GM18519 (cell line): ENCODE data around the gene PTPN13.

Experiments
- ATAC-seq: cut with Tn5 transposase; IDR thresholded peaks from one replicate; pipeline ENCODE4 v1.9.1; 2021; ENCODE audit warnings: mild to moderate bottlenecking, moderate library complexity; ENCODE audit not compliant: unreplicated experiment, low FRiP score

The PTPN13 gene, protein sequence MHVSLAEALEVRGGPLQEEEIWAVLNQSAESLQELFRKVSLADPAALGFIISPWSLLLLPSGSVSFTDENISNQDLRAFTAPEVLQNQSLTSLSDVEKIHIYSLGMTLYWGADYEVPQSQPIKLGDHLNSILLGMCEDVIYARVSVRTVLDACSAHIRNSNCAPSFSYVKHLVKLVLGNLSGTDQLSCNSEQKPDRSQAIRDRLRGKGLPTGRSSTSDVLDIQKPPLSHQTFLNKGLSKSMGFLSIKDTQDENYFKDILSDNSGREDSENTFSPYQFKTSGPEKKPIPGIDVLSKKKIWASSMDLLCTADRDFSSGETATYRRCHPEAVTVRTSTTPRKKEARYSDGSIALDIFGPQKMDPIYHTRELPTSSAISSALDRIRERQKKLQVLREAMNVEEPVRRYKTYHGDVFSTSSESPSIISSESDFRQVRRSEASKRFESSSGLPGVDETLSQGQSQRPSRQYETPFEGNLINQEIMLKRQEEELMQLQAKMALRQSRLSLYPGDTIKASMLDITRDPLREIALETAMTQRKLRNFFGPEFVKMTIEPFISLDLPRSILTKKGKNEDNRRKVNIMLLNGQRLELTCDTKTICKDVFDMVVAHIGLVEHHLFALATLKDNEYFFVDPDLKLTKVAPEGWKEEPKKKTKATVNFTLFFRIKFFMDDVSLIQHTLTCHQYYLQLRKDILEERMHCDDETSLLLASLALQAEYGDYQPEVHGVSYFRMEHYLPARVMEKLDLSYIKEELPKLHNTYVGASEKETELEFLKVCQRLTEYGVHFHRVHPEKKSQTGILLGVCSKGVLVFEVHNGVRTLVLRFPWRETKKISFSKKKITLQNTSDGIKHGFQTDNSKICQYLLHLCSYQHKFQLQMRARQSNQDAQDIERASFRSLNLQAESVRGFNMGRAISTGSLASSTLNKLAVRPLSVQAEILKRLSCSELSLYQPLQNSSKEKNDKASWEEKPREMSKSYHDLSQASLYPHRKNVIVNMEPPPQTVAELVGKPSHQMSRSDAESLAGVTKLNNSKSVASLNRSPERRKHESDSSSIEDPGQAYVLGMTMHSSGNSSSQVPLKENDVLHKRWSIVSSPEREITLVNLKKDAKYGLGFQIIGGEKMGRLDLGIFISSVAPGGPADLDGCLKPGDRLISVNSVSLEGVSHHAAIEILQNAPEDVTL (N-terminal part only)

DNA sequence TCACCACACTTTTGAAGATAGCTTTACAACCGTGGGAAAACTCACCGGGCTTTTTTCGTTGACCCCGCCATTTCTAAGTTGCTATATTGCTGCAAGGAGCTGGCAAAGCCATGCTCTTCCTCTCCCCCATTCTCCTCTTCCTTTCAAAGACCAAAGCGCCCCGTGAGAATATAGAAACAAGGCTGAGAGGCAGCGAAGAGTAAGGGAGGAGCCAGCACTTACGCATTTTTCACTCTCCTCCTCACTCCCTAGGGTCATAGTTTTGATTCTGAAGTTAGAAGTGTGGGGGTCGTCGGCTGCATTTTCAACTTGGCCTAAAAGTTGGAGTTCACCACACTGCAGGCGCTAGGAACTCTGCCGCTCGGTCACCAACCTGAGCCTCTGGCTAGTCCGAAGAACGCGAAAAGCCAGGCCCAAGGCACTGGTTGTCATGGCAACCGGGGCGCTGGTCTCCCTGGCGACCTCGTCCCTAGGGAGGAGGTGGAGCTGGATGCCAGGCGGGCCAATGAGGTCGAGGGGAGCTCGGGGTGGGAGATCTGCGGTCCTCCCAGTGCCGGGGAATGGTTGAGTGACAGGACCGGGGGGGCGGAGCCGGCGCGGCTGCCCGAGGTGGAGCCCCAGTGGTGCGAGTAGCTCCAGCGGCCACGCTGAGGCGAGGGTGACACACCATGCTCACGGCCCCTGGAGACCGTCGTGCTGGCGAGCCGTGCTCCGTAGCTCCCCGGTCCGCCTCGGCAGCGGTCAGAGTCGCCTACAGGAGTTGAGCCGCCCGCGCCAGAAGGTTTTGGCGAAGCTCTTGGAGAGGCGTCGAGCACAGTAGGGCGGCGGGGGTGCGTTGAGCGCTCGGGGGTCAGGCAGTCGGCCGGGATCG, at the start of gene PTPN13:
PTPN13 (plus strand) TSS at position 628 of the 871 bp plus-strand sequence. CDS start 40,942 bp downstream, outside the sequence.
- peak; percentile 97 for ATAC-seq

DNA sequence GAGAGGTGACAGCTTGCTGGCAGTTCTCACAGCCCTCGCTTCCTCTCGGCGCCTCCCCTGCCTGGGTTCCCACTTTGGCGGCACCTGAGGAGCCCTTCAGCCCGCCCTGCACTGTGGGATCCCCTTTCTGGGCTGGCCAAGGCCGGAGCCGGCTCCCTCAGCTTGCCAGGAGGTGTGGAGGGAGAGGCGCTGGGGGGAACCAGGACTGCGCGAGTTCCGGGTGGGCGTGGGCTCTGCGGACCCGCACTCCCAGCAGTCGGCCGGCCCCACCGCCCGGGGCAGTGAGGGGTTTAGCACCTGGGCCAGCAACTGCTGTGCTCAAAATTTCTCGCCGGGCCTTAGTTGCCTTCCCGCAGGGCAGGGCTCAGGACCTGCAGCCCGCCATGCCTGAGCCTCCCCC, 47.0 kb upstream of the PTPN13 start:
- no peak for ATAC-seq

DNA sequence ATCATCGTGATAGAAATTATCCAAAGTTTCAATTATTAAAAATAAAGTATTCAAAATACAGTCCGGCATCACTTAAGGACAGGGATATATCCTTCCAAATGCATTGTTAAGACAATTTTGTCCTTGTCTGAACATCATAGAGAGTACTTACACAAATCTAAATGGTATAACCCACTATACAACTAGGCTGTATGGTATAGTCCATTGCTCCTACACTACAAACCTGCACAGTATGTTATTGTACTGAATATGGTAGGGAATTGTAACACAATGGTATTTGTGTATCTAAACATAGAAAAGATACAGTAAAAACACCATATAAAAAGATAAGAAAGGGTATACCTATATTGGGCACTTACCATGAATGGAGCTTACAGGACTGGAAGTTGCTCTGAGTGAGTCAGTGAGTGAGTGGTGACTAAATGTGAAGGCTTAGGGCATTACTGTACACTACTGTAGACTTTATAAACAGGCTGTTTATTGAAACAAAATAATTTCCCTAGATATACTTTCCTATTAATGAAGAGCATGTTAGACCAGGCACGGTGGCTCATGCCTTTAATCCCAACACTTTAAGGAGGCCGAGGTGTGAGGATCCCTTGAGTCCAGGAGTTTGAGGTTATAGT, 44.8 kb upstream of the PTPN13 start:
- no peak for ATAC-seq

DNA sequence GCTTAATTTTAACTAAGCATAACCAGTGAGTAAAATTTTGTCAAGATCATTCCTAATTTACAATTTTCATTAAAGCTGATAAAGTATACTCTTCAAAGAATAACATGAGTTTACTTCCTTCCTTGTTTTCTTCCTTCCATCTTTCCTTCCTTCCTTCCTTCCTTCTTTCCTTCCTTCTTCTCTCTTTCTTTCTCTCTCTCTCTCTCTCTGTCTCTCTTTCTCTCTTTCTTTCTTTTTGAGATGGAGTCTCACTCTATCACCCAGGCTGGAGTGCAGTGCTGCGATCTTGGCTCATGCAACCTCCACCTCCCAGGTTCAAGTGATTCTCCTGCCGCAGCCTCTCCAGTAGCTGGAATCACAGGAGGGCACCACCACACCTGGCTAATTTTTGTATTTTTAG, 42.7 kb upstream of the PTPN13 start:
- ATAC-seq = no peak

DNA sequence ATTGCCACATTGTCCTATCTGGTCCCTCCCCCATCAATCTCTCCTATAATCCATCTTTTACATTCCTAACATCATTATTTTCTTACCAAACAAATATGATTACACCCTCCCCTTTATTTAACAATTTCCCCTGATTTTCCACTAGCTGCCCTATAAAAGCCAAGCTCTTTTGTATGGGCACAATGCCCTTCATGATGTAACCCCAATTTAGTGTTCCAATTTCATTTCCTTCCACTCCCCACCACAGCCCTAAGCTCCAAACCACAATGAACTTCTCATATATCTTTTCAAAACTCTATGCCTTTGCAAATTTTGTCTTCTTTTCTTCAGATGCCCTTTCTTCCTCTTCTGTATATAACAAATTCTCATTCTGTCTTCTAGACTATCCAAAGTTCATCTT, 39.5 kb upstream of the PTPN13 start:
- ATAC-seq = no peak

DNA sequence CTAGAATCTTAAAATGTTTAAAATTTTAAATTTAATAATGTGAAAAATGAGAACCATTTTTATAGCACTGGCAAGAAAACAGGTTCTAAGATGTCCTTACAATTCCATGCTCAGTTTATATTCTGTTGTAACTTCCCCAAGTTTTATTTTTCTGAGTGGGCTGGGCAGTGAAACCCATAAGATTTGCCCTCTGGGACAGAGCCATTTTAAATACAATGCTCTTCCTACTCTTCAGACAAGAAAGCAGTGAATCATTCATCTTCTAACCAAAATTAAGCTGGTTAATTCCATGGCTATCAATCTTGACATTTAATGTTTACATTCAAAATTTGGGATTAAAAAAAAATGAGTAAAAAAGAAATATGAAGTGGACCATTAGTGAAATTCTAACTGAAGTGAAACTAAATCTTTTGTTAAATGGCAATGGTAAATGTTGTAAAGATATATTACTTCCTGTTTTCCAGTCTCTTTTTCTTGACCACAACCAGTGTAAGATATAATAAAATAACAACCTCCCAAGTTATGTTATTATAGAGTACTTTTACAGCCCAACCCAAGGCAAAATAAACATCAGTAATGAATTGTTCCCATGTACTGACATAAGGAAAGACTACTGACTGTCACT, 37.2 kb upstream of the PTPN13 start:
- ATAC-seq = no peak

DNA sequence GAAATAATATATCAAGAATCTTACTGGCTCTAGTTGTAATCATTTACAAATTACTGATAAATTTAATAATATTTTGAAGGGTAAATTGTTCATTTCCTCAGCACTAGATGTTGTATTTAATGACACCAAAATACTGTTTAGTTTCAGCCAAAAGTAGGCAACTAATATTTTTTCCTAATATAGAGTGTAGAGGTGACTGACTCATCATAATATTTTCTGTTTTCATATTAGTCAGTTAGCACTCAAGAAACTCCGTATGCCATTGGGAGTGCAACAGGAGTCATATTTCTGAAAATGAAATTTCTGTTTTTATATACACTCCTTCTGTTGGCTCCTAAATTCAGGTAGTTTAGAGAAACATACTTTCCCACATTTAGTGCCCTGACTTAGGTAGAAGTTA, 36.6 kb upstream of the PTPN13 start:
- peak; percentile 92 for ATAC-seq

DNA sequence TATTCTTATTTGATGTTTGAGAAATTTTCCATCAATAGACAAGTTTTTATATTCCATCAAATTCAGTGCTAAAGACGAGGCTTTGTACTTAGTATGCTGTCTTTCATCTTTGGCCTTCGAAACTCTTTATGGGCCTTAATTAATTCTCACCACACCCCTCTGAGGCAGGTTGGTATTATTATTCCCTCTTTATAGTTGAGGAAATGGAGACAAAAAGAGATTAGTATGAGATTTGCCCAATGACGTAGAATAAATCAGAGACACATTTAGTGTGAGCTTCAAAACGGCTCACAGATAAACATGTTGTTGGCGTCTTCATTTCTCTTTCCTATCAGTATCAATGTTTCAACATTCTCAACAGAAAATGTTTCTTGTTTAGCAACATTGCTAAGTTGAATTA, 35.9 kb upstream of the PTPN13 start:
- no peak for ATAC-seq

DNA sequence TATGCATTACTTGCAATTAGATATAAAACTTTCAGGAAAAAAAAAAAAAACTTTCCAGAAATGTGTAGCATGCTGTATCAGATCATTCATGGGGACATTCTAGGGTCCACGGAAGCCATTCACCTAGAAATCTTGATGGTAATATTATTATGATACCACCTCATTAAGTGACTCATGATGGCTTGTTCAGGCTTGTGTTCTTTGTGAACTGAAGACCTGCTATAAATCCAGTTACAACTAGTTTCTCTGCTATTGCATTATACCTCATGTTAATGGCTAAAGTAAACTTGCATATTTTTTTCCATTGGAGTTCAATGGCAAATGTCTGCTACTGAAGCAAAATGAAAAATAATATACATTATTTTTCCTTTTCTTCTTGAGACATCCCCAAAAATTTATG, 35.3 kb upstream of the PTPN13 start:
- ATAC-seq = no peak

DNA sequence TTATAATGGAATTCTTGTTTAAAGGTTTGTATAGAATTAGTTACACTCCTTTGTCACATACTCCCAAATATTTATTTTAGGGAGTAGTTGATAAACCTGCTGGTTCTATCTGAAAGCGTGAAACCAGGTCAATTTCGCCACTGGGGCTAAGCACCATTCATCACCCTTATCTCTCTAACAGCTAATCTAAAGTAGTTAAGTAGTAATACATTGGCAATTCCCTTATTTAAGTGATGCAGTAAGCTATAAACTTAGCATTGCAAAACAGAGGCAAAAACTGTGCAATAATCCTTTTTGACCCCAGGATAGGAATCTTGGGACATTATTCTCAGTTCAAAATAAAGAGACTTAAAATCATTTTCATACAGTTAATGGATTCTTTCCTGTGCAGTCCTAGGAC, 33.7 kb upstream of the PTPN13 start:
- ATAC-seq = no peak

DNA sequence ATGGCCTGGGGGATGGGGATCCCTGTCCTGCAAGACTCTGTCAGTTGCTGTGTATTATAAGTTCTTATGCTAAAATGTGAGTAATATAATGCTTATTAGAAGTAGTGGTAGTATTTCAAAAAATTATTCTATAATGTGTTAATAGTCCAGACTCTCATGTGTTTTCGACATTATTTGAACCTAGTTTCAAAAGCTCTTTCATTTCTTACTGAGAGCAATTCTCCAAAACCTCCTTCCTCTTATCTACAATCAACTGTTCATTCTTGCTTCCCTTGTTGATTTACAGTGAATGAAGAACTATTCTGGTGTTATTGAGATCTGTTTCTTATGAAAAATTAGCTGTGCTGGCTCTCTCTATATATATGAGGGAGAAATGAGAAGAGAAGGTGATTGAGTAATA, 32.9 kb upstream of the PTPN13 start:
- no peak for ATAC-seq

DNA sequence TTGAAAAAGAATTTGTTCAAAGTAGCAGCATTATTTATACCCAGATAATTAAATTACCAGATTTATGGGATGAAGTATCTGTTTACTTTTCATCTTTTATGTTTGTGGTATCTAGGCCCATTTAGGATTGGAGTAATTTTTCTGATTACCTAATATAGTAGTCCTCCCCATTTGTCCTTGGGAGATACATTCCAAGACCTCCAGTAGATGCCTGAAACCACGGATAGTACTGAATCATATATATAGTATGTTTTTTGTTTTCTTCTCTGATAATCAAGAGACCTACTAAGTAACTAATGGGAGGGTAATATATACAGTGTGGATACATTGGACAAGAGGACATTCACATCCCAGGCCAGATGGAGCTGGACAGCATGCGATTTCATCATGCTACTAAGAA, 30.7 kb upstream of the PTPN13 start:
- no peak for ATAC-seq

DNA sequence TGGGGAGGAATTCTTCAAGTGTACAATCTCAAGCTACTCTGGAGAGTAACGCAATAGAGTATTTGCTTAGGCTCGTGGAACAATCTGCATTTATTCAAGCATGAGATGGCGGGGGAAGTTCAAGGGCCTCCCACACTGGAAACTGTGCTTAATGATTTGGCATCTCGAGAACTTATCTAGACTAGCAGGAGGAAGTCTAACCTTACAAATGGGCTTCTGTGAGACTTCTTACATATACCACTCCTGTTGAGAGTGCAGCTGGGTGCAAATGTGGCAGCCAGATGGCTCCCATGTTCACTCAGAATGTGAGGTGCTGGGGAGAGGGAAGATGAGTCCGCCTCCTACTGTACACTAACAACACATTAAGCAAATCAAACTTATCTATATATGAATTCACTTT, 29.3 kb upstream of the PTPN13 start:
- ATAC-seq = no peak

DNA sequence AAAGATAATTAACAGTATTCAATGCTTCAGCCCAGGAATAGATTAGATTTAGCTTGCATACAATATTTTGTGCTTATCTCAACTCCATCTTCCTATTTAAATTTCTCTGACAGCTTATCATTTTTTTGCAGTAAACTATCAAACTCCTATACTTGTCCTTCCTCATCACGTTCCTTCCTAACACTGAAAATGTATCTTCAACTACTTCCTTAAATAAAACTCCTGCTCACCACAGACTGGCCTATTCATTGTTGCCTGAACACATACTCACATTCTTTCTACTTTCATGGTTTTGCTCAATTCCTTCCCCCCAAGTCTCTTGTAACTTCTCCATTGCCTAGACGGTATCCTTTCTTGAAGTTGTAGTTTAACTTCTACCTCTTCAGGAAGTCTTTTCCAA, 28.5 kb upstream of the PTPN13 start:
- no peak for ATAC-seq

DNA sequence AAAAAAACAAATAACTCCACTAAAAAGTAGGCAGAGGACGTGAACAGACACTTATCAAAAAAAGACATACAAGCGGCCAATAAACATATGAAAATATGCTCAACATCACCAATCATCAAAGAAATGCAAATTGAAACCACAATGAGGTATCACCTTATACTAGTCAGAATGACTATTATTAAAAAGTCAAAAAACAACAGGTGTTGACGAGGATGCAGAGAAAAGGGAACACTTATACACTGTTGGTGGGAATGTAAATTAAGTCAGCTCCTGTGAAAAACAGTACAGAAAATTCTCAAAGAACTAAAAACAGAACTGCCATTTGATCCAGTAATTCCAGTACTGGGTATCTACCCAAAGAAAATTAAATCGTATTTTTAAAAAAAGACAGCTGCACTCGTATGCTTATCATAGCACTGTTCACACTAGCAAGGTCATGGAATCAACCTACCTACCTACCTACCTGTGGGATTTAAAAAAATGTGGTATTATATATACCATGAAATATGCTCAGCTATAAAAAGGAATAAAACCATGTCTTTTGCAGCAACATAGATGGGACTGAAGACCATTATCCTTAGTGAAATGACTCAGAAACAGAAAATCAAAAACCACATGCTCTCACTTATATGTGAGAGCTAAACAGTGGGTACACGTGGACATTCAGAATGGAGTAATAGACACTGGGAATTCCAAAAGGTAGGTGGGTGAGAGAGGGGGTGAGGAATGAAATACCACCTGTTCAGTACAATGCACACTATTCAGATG, 24.8 kb upstream of the PTPN13 start:
- peak; percentile 70 for ATAC-seq

DNA sequence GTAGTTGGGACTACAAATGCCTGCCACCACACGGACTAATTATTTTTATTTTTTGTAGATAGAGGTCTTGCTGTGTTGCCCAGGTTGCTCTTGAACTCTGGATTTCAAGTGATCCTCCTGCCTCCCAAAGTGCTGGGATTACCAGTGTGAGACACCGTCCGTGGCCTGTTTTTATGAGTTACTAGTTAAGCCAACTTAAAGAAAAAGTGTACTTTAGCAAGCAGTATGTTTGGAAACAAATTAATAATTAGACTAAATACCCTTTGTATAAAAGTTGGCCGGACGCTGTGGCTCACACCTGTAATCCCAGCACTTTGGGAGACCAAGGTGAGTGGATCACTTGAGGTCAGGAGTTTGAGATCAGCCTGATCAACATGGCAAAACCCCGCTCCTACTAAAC, 14.2 kb upstream of the PTPN13 start:
- ATAC-seq = no peak

DNA sequence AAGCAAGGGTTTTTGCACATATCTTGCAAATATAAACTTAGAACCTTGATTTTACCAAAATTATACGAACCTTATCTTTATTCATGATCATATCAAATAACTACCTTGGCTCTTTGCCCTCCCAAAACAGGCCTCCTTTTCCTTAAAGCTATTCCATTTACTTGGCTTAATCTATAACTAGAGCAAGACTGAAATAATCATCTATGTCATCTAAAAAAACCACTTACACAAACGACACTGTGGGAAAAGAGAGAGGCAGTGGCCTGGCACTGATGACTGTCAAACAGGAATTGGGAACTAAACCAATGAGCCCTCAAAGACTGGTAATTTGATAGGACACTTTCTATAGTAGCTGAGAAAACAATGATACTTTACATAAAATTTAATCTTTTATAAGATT, 11.7 kb upstream of the PTPN13 start:
- no peak for ATAC-seq

DNA sequence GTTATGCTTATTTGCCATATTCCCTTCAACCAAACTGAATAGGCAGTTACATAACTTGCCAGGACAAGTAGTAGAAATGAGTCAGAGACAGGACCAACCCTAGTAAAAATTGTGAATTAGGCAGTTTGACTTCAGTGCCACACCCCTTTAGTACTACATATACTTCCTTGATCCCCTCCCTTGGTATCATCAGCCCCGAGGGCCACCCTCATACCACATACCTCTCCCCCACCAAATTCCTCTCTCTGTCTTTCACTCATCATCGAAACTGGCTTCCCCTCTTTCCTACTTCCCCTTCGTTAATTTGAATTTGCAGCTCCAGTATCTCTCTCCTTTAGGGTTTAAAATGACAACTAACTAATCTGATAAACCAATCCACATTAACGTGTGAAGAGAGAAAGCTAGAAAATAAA, 7.9 kb upstream of the PTPN13 start:
- ATAC-seq = no peak
